Ishikawa (cell line): ENCODE measurements around the gene PUSL1.

Experiments used
- CEBPB ChIP-seq: IDR thresholded peaks from 2 replicates; pipeline ENCODE4 v1.6.1; 2012
- EGR1 ChIP-seq: IDR thresholded peaks from 2 replicates; pipeline ENCODE4 v1.6.1; 2012
- FOXM1 ChIP-seq: IDR thresholded peaks from 2 replicates; pipeline ENCODE4 v1.6.1; 2012; ENCODE audit warnings: low read depth, borderline replicate concordance
- TAF1 ChIP-seq: IDR thresholded peaks from 2 replicates; pipeline ENCODE4 v1.6.1; 2012; ENCODE audit warnings: low read depth, mild to moderate bottlenecking
- TCF12 ChIP-seq: IDR thresholded peaks from 2 replicates; pipeline ENCODE4 v1.6.1; 2012; ENCODE audit warnings: low read depth
- YY1 ChIP-seq: IDR thresholded peaks from 2 replicates; pipeline ENCODE4 v1.6.1; 2012; ENCODE audit warnings: low read depth
- TF ChIP-seq, protein P1 (sequence below): IDR thresholded peaks from 2 replicates; pipeline ENCODE4 v1.6.1; 2012; ENCODE audit warnings: low read depth, mild to moderate bottlenecking
- TF ChIP-seq, protein P2 (sequence below): IDR thresholded peaks from 2 replicates; pipeline ENCODE4 v1.6.1; 2012
- TF ChIP-seq, protein P3 (sequence below): IDR thresholded peaks from 2 replicates; pipeline ENCODE4 v1.6.1; 2012

- no peak for TF ChIP-seq YY1
- TF ChIP-seq, protein P1, sequence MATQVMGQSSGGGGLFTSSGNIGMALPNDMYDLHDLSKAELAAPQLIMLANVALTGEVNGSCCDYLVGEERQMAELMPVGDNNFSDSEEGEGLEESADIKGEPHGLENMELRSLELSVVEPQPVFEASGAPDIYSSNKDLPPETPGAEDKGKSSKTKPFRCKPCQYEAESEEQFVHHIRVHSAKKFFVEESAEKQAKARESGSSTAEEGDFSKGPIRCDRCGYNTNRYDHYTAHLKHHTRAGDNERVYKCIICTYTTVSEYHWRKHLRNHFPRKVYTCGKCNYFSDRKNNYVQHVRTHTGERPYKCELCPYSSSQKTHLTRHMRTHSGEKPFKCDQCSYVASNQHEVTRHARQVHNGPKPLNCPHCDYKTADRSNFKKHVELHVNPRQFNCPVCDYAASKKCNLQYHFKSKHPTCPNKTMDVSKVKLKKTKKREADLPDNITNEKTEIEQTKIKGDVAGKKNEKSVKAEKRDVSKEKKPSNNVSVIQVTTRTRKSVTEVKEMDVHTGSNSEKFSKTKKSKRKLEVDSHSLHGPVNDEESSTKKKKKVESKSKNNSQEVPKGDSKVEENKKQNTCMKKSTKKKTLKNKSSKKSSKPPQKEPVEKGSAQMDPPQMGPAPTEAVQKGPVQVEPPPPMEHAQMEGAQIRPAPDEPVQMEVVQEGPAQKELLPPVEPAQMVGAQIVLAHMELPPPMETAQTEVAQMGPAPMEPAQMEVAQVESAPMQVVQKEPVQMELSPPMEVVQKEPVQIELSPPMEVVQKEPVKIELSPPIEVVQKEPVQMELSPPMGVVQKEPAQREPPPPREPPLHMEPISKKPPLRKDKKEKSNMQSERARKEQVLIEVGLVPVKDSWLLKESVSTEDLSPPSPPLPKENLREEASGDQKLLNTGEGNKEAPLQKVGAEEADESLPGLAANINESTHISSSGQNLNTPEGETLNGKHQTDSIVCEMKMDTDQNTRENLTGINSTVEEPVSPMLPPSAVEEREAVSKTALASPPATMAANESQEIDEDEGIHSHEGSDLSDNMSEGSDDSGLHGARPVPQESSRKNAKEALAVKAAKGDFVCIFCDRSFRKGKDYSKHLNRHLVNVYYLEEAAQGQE, result no peak
- no peak for TF ChIP-seq CEBPB
- no peak for TF ChIP-seq TCF12
- TF ChIP-seq TAF1, result no peak
- TF ChIP-seq, protein P2, sequence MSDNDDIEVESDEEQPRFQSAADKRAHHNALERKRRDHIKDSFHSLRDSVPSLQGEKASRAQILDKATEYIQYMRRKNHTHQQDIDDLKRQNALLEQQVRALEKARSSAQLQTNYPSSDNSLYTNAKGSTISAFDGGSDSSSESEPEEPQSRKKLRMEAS, result no peak
- no peak for TF ChIP-seq FOXM1
- TF ChIP-seq, protein P3, sequence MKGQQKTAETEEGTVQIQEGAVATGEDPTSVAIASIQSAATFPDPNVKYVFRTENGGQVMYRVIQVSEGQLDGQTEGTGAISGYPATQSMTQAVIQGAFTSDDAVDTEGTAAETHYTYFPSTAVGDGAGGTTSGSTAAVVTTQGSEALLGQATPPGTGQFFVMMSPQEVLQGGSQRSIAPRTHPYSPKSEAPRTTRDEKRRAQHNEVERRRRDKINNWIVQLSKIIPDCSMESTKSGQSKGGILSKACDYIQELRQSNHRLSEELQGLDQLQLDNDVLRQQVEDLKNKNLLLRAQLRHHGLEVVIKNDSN, result no peak
- TF ChIP-seq EGR1, result no peak
Observed at GRCh38 chr1:1340791-1341548, 32.6 kb downstream of the PUSL1 start.
